Activated T-helper 2 cell treated with anti-CD3 and anti-CD28 coated beads, Interferon-gamma antibody, Interleukin-2, Interleukin-4, amounts not matched to agents 10 μg/mL and 5 μg/mL and 100 μg/mL, durations not matched to agents 14 hours and 24 hours and 36 hours (primary cell): ENCODE measurements around the gene CARTPT. TPM values are rescaled to one million over a fixed set of nuclear protein-coding genes. Genes with fewer than 3 reads are reported as not detected.

ENCODE experiments used
- DNase-seq: peaks from one replicate; pipeline ENCODE4 v3.0.0; 2021; ENCODE audit warnings: low spot score
- H3K27ac Mint-ChIP-seq: one replicate; pipeline ENCODE4 v1.8.0; 2021; ENCODE audit warnings: mixed read lengths
- H3K27me3 Mint-ChIP-seq: one replicate; pipeline ENCODE4 v1.8.0; 2021; ENCODE audit warnings: low read depth, mixed read lengths
- H3K36me3 Mint-ChIP-seq: one replicate; pipeline ENCODE4 v1.8.0; 2021; ENCODE audit warnings: low read depth, mixed read lengths
- H3K4me1 Mint-ChIP-seq: one replicate; pipeline ENCODE4 v1.8.0; 2021; ENCODE audit warnings: low read depth, mixed read lengths
- H3K4me3 Mint-ChIP-seq: one replicate; pipeline ENCODE4 v1.8.0; 2021; ENCODE audit warnings: low read depth, mild to moderate bottlenecking, moderate library complexity, mixed read lengths
- H3K9me3 Mint-ChIP-seq: one replicate; pipeline ENCODE4 v1.8.0; 2021; ENCODE audit warnings: mixed read lengths
- intact Hi-C: fragments of 100-400 bp; cut with micrococcal nuclease; formaldehyde crosslinking; loops from one replicate; pipeline ENCODE4 v1.15.1; 2023
- total RNA-seq: library from RNA; stranded (reverse); gene quantifications from 2 replicates; pipeline ENCODE4 v1.2.3, GENCODE V29; 2022

The CARTPT gene
- not detected in 2 replicates for total RNA-seq

DNA sequence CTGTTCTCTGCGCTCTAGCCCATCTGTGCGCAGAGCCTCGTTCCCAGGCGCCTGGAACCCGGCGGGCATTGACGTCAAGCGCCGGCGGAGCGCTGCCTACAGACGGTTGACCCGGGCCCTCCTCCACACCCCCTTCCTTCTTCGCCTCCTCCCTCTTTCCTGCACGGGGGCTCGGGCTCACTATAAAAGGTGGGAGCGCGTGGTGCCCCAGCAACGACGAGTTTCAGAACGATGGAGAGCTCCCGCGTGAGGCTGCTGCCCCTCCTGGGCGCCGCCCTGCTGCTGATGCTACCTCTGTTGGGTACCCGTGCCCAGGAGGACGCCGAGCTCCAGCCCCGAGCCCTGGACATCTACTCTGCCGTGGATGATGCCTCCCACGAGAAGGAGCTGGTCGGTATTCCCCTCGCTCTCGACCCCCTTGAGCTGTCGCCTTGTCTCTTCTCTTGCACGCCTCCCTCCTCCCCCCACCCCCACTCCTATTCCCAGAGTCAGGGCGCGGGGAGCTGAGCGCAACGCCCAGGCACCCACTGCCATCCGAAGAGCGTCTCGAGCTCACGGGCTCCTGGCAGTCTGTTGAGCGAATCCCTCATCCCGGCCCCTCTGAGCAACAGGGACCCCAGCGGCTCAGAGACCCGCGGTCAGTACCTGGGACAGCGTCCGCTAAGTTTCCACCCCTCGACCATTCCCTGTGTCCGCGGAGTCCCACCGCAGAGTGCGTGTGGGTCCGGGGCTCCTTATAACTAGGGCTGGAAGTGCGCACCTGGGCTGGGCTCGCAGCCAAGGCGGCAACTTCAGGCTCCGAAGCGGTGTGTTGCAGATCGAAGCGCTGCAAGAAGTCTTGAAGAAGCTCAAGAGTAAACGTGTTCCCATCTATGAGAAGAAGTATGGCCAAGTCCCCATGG is at the start of gene CARTPT:
Gene CARTPT (plus strand): TSS at position 213 of the 902 bp plus-strand sequence. CDS start 19 bp downstream, at position 232.
- no peak within 1 kb of the TSS for H3K4me3 Mint-ChIP-seq
- DNase-seq, result no peak
- intact Hi-C loops, result no loop called here

DNA sequence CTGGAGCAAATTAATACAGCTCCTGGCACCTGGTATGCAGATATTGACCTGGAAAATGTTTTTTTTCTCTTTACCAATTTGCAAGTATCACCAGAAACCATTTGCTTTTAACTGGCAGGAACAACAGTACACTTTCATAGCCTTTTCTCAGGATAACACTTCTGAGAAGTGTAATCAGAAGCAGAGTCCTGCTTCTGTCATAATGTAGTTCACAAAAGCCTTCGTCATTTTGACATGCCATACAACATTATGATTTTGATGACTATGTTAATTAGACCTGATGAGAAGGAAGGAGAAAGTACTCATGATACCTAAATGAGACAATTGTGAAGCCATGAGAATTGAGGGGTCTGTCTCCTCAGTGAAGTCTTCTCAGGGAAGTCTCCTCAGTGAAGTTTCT is 41.1 kb upstream of the CARTPT start:
- Mint-ChIP-seq H3K4me1 (no peaks in the 10 kb centered on the region), H3K27ac (no peak overlapping the region), H3K27me3 (peaks cover 35% of the 10 kb centered on the region), H3K4me3 (no peak overlapping the region), H3K9me3 (no peaks in the 10 kb centered on the region), H3K36me3 (no peaks in the 10 kb centered on the region)
- no peak for DNase-seq
- intact Hi-C loops, result no loop called here

More for the DNA sequence above, at the start of gene CARTPT:
- H3K27me3 Mint-ChIP-seq, result peaks cover 58% of the 10 kb centered on the region
- no peak within 1 kb of the TSS for H3K27ac Mint-ChIP-seq
- H3K4me1 Mint-ChIP-seq, result no peaks in the 10 kb centered on the region
- H3K9me3 Mint-ChIP-seq, result no peaks in the 10 kb centered on the region
- no peaks in the 10 kb centered on the region for H3K36me3 Mint-ChIP-seq

DNA sequence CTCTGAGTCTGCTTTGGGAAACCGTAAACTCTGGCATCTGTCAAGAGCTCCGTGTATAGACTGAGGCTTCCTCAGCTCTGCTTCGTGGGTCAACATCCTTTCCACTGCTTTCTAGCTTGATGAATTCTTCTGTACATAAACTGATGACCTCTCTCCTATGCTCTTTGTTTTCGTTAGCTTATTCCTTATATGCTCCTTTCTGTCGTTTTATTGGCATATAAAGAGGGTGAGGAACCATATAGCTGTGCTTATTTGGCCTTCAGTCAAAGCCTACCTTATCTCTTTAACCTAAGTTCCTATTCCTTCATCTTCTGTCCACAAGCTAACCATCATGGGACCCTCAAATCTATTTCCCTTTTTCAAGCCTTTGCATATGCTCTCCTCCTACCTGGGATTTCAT is 39.4 kb upstream of the CARTPT start:
- Mint-ChIP-seq H3K4me1 (no peaks in the 10 kb centered on the region), H3K36me3 (no peaks in the 10 kb centered on the region)

DNA sequence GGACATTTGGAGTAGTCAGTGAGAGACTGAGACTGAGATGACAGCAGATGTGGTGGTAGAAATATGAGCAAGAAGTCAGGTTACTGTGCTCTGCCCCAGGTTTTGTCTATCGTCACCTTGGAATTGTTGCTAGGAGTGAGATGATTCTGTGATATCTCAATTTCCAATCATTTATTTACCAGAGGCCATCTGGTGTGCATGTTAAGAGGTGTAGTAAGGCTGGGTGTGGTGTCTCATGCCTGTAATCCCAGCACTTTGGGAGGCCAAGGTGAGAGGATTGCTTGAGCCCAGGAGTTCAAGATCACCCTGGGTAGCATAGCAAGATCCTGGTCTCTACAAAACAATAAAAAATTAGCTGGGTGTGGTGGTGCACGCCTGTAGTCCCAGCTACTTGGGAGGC is 38.6 kb upstream of the CARTPT start:
- no peaks in the 10 kb centered on the region for H3K4me1 Mint-ChIP-seq
- no peaks in the 10 kb centered on the region for H3K9me3 Mint-ChIP-seq
- no peak overlapping the region for H3K4me3 Mint-ChIP-seq
- peaks cover 30% of the 10 kb centered on the region for H3K27me3 Mint-ChIP-seq
- H3K36me3 Mint-ChIP-seq, result no peaks in the 10 kb centered on the region
- DNase-seq, result no peak
- intact Hi-C loops, result no loop called here
- H3K27ac Mint-ChIP-seq, result no peak overlapping the region

More for the DNA sequence above, 39.4 kb upstream of the CARTPT start:
- H3K4me3 Mint-ChIP-seq, result no peak overlapping the region
- peaks cover 29% of the 10 kb centered on the region for H3K27me3 Mint-ChIP-seq
- intact Hi-C loops, result no loop called here
- H3K9me3 Mint-ChIP-seq, result no peaks in the 10 kb centered on the region
- H3K27ac Mint-ChIP-seq, result no peak overlapping the region
- DNase-seq, result no peak

DNA sequence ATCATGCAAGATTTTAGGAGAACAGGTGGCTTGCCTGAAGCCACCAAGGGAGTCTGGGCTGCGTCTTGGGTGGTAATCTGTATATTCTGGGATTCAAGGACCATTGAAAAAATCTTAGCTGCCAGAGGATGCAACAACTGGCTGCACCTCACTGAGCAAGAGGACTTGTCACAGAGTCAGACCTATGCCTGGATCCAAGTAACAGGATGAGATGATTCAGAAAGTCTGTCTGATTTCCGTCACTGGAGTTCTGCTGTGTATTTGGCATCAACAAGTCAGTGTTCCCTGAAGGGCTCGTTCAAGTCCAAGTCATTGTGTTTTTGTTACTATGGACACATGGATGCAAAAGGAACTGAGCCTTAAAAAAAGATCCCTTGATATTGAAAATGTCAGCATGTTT is 37.8 kb upstream of the CARTPT start:
- no peak overlapping the region for H3K27ac Mint-ChIP-seq
- intact Hi-C loops, result no loop called here
- no peak for DNase-seq
- H3K4me3 Mint-ChIP-seq, result no peak overlapping the region
- H3K9me3 Mint-ChIP-seq, result no peaks in the 10 kb centered on the region
- no peaks in the 10 kb centered on the region for H3K36me3 Mint-ChIP-seq
- peaks cover 26% of the 10 kb centered on the region for H3K27me3 Mint-ChIP-seq
- no peaks in the 10 kb centered on the region for H3K4me1 Mint-ChIP-seq

DNA sequence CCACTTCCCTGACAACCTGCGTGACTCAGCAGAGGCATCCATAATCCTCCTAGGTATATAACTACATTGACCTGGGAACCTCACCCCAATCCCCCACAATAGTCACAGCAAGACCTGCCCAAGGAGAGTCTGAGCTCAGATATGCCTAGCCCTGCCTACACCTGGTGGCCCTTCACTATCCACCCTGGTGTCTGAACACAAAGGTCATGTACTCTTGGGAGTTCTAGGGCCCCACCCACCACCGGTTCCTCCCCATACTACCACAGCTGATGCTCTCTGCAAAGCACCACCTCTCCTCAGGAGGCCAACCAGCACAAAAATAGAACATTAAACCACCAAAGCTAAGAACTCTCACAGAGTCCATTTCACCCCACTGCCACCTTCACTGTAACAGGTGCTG is 34.8 kb upstream of the CARTPT start:
- H3K27me3 Mint-ChIP-seq, result peaks cover 29% of the 10 kb centered on the region
- H3K27ac Mint-ChIP-seq, result no peak overlapping the region
- intact Hi-C loops, result no loop called here
- H3K4me3 Mint-ChIP-seq, result no peak overlapping the region
- no peak for DNase-seq
- H3K4me1 Mint-ChIP-seq, result no peaks in the 10 kb centered on the region
- no peaks in the 10 kb centered on the region for H3K9me3 Mint-ChIP-seq
- no peaks in the 10 kb centered on the region for H3K36me3 Mint-ChIP-seq

DNA sequence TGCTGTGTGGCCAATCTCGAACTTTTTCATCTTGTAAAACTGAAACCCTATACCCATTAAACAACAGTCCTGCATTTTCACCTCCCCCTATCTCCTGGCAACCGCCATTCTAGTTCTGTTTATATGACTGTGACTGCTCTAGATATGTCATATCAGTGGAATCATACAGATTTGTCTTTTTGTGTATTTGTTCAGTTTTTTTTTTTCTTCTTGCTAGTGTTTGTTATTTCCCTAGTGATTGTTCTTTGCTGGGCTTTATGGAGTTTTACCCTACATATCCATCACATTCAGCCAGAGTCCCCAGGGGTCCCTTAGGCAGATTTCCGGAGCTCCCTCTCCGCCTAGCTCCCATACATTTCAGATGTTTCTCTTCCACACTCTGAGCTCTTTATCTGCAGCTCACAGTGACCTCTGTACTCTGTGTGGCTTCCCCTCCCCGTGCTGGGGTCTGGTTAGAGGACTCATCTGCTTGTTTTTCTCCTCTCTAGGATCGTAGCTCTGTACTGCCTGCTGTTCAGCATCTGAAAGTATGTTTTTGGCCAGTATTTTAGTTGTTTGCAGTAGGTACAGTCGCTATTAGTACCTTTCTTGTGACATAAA is 25.1 kb upstream of the CARTPT start:
- Mint-ChIP-seq H3K9me3 (peaks cover 11% of the 10 kb centered on the region), H3K4me3 (no peak overlapping the region), H3K36me3 (no peaks in the 10 kb centered on the region), H3K27me3 (peaks cover 21% of the 10 kb centered on the region), H3K4me1 (peaks cover 3% of the 10 kb centered on the region), H3K27ac (no peak overlapping the region)
- intact Hi-C loops, result no loop called here
- DNase-seq, result no peak

DNA sequence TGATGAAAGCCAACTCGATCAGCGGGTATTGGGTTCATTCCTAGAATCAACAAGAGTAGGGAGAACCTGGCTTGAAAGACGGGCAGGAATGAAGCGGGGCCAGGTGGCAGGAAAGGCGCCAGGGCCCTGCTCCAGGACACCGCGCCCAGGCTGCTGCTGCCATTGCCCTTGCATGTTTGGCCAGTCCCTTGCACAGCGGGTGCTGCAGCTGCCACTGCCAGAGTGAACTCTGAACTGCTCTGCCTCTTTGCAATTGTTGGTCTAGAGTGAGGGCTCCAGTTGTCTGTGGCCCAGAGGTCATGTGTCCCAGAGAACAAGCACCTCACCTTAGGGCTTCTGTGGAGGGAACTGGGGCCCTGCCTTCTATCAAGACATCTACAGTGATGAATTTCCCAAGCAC is 24.0 kb upstream of the CARTPT start:
- intact Hi-C loops, result no loop called here
- peaks cover 6% of the 10 kb centered on the region for H3K4me1 Mint-ChIP-seq

DNA sequence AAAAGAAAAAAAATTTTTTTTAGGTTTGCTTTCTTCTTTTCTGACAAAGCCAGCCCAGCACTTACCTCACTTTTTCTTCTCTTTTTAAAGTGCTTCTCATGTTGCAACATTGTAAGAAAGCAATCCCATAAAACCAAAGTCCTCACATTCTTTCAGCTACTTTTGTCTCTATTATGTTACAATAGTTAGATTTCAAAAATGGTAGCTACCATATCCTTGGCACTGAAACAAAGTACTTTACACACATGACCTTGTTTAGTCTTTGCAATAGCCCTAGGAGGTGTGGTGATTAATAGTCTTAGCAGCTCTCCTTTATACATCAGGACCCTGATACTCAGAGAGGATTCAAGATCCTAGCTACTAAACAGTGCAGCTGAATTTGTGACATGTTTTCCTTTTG is 23.5 kb upstream of the CARTPT start:
- Mint-ChIP-seq H3K9me3 (peaks cover 11% of the 10 kb centered on the region), H3K27ac (no peak overlapping the region)

More for the DNA sequence above, 24.0 kb upstream of the CARTPT start:
- Mint-ChIP-seq H3K9me3 (peaks cover 11% of the 10 kb centered on the region), H3K27ac (no peak overlapping the region), H3K27me3 (peaks cover 19% of the 10 kb centered on the region), H3K4me3 (no peak overlapping the region), H3K36me3 (no peaks in the 10 kb centered on the region)
- DNase-seq, result no peak

DNA sequence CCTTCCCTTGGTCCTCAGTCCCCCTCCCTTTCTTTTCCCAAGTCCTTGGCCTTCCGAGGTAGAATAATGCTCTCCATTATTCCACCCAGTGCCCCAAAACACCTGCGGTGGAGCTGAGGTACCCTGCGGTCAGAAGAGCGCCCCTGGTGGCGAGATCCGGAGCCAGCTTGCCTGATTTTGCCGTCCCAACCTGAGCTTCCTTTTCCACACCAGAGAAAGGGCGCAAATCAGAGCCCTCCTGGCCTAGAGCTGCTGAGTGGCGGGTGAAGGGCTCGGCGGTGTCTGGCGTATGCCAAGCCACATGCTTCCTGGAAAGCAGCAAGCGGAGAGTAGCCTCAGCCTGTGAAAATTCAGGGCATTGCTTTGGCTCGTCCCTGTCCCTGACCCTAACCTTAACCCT is 21.1 kb upstream of the CARTPT start:
- H3K27me3 Mint-ChIP-seq, result peaks cover 13% of the 10 kb centered on the region
- H3K9me3 Mint-ChIP-seq, result peaks cover 11% of the 10 kb centered on the region
- no peak overlapping the region for H3K4me3 Mint-ChIP-seq
- H3K4me1 Mint-ChIP-seq, result peaks cover 6% of the 10 kb centered on the region
- intact Hi-C loops, result no loop called here
- no peak overlapping the region for H3K27ac Mint-ChIP-seq
- H3K36me3 Mint-ChIP-seq, result no peaks in the 10 kb centered on the region
- no peak for DNase-seq

More for the DNA sequence above, 23.5 kb upstream of the CARTPT start:
- Mint-ChIP-seq H3K4me3 (no peak overlapping the region), H3K27me3 (peaks cover 17% of the 10 kb centered on the region), H3K4me1 (peaks cover 6% of the 10 kb centered on the region), H3K36me3 (no peaks in the 10 kb centered on the region)
- DNase-seq, result no peak
- intact Hi-C loops, result no loop called here

DNA sequence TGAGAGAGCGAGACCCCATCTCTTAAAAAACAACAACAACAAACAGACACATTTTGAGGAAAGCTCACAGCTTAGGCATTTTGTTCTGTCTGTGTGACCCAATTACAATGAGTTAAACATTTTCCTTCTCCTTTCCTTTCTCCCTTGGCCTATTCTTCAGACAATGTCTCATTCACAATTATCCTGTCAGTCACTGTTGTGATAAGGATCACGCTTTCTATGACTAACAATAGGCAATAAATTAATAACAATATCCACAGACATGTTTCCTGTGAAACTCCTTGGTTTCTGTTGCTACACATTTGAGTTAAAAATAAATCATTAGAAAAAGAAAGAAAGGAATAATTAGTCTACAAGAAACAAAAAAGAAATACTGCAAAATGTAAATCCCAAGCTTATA is 19.8 kb upstream of the CARTPT start:
- H3K4me1 Mint-ChIP-seq, result peaks cover 6% of the 10 kb centered on the region
- H3K4me3 Mint-ChIP-seq, result no peak overlapping the region
- H3K27me3 Mint-ChIP-seq, result peaks cover 6% of the 10 kb centered on the region

DNA sequence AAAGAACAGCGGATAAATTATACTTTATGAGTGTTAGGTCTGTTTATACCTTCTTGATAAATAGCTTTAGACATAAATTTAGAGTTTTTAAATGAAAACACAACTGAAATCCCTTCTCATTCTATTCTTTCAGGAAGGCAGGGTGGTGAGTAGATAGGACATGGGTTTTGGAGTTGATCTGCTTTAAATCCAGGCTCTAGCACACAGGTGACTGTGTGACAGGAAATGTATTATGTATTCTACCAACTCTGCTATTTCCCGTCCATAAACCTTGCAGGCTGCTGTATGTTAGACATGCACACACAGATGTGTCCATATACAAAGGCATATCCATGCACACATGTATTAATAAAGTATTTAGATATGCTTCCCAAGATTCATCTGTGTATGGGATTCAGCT is 19.3 kb upstream of the CARTPT start:
- Mint-ChIP-seq H3K4me3 (no peak overlapping the region), H3K27ac (no peak overlapping the region), H3K9me3 (peaks cover 11% of the 10 kb centered on the region), H3K36me3 (no peaks in the 10 kb centered on the region), H3K4me1 (peaks cover 6% of the 10 kb centered on the region), H3K27me3 (peaks cover 8% of the 10 kb centered on the region)
- DNase-seq, result no peak
- intact Hi-C loops, result no loop called here

More for the DNA sequence above, 19.8 kb upstream of the CARTPT start:
- DNase-seq, result no peak
- H3K36me3 Mint-ChIP-seq, result no peaks in the 10 kb centered on the region
- intact Hi-C loops, result no loop called here
- no peak overlapping the region for H3K27ac Mint-ChIP-seq
- peaks cover 11% of the 10 kb centered on the region for H3K9me3 Mint-ChIP-seq

DNA sequence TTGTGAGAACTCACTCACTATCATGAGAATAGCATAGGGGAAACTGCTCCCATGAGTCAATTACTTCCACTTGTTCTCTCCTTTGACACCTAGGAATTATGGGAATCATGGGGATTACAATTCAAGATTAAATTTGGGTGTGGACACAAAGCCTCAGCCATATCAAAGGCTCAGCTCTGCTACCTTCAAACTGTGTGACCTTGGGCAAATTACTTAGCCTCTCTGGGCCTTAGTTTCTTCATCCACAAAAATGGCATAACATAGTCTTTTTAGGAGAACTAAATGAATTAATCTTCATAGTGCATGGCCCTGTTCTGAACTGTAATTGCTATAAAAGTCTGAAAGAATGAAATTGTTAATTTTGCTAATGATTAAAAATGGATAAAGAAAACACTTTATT is 18.3 kb upstream of the CARTPT start:
- no peak overlapping the region for H3K4me3 Mint-ChIP-seq
- intact Hi-C loops, result no loop called here
- H3K27me3 Mint-ChIP-seq, result peaks cover 10% of the 10 kb centered on the region
- H3K9me3 Mint-ChIP-seq, result peaks cover 11% of the 10 kb centered on the region
- H3K27ac Mint-ChIP-seq, result no peak overlapping the region
- no peak for DNase-seq
- H3K36me3 Mint-ChIP-seq, result no peaks in the 10 kb centered on the region
- peaks cover 6% of the 10 kb centered on the region for H3K4me1 Mint-ChIP-seq
